A549 (cell line): ENCODE results near the gene GBX2. TPM values are rescaled to one million over a fixed set of nuclear protein-coding genes. Genes with fewer than 3 reads are reported as not detected.

ENCODE experiments used
- ATAC-seq, 2 experiments: fragments of 200-7000 bp in 1 of 2; fragments of >200 bp in 1 of 2; cut with Nextera tagmentation in 1 of 2; cut with Tn5 transposase in 1 of 2; 3 replicates each; pipeline versions ENCODE4 v1.8.0 to v1.9.1; 2018 to 2020; ENCODE audit warnings: mild to moderate bottlenecking in 1 of 2, moderate library complexity in 1 of 2
- CTCF ChIA-PET: fragments of 300-600 bp; sonication (Branson Sonifier 250); formaldehyde crosslinking; extraction: SDS; loops from one replicate; lab custom pipeline; 2021; ENCODE audit warnings: antibody characterized with exemption, inconsistent platforms; lab: Yijun Ruan, JAX
- POLR2A ChIA-PET: fragments of 350-600 bp; formaldehyde crosslinking; extraction: SDS; loops from one replicate; lab custom pipeline; 2021; ENCODE audit warnings: antibody characterized with exemption, inconsistent platforms; lab: Yijun Ruan, JAX
- DNase-seq, 2 experiments: peaks; one replicate each; pipeline versions ENCODE4 v3.0.0 to v3.0.0-alpha.2; 2011 to 2016; ENCODE audit warnings: low read depth in 1 of 2, low spot score in 1 of 2
- FAIRE-seq: peaks from 2 replicates; lab custom pipeline; 2011; peaks lifted over from hg19 to GRCh38; lab: Jason Lieb, UNC
- H3K27ac ChIP-seq, 2 experiments: fragments of >200 bp; sonication (Bioruptor Twin); formaldehyde crosslinking; 3 replicates each; pipeline ENCODE4 v1.5.1; 2016 to 2017
- H3K4me1 ChIP-seq: fragments of >200 bp; sonication (Bioruptor Twin); formaldehyde crosslinking; 3 replicates; pipeline ENCODE4 v1.6.1; 2016
- H3K4me2 ChIP-seq: fragments of >200 bp; sonication (Bioruptor Twin); formaldehyde crosslinking; 3 replicates; pipeline ENCODE4 v1.6.1; 2016
- H3K4me3 ChIP-seq: fragments of >200 bp; sonication (Bioruptor Twin); formaldehyde crosslinking; 3 replicates; pipeline ENCODE4 v1.5.1; 2016
- H3K9me3 ChIP-seq: fragments of >200 bp; sonication (Bioruptor Twin); formaldehyde crosslinking; 3 replicates; pipeline ENCODE4 v1.6.1; 2016
- BHLHE40 ChIP-seq: IDR thresholded peaks from 2 replicates; pipeline ENCODE4 v1.6.1; 2012; ENCODE audit warnings: low read depth, low read length, inconsistent platforms
- CBX2 ChIP-seq: fragments of 200-600 bp; sonication (generic); IDR thresholded peaks from 2 replicates; pipeline ENCODE4 v1.6.1; 2016; ENCODE audit warnings: low read depth, mild to moderate bottlenecking, borderline replicate concordance
- CBX8 ChIP-seq: fragments of 200-600 bp; sonication (generic); IDR thresholded peaks from 2 replicates; pipeline ENCODE4 v1.6.1; 2016
- CHD2 ChIP-seq: fragments of 150-350 bp; IDR thresholded peaks from 2 replicates; pipeline ENCODE4 v1.6.1; 2014; ENCODE audit warnings: low read length; ENCODE audit not compliant: partially characterized antibody
- CHD4 ChIP-seq: fragments of 200-600 bp; sonication (generic); IDR thresholded peaks from 2 replicates; pipeline ENCODE4 v1.6.1; 2016; ENCODE audit warnings: antibody characterized with exemption, mild to moderate bottlenecking, borderline replicate concordance
- CTCF ChIP-seq: fragments of >200 bp; sonication (Bioruptor Twin); formaldehyde crosslinking; IDR thresholded peaks from 3 replicates; pipeline ENCODE4 v1.5.1; 2016
- ELK1 ChIP-seq: fragments of 150-350 bp; IDR thresholded peaks from 2 replicates; pipeline ENCODE4 v1.6.1; 2014; ENCODE audit warnings: low read depth, mild to moderate bottlenecking, low read length
- ESRRA ChIP-seq: fragments of 150-350 bp; IDR thresholded peaks from 2 replicates; pipeline ENCODE4 v1.6.1; 2014; ENCODE audit warnings: mild to moderate bottlenecking, low read length, borderline replicate concordance
- FOSL2 ChIP-seq, 2 experiments: fragments of 450-650 bp in 1 of 2; fragments of >200 bp in 1 of 2; sonication (Bioruptor Twin) in 1 of 2; formaldehyde crosslinking; IDR thresholded peaks; 2 replicates each; pipeline versions ENCODE4 v1.5.0 to v1.6.1; 2016 to 2020; ENCODE audit warnings: mild to moderate bottlenecking in 1 of 2, moderate library complexity in 1 of 2
- FOXS1 ChIP-seq: fragments of 250-450 bp; sonication (Bioruptor Pico); IDR thresholded peaks from 2 replicates; pipeline ENCODE4 v1.5.0; 2020; ENCODE audit warnings: mild to moderate bottlenecking, moderate library complexity
- HOXB5 ChIP-seq: fragments of 250-450 bp; sonication (Bioruptor Pico); IDR thresholded peaks from 2 replicates; pipeline ENCODE4 v1.5.0; 2020; ENCODE audit warnings: mild to moderate bottlenecking, moderate library complexity
- KDM1A ChIP-seq: fragments of 200-600 bp; sonication (generic); IDR thresholded peaks from 2 replicates; pipeline ENCODE4 v1.6.1; 2016; ENCODE audit warnings: low read depth, mild to moderate bottlenecking
- MAX ChIP-seq: IDR thresholded peaks from 2 replicates; pipeline ENCODE4 v1.6.1; 2012
- MAZ ChIP-seq: fragments of 150-350 bp; IDR thresholded peaks from 2 replicates; pipeline ENCODE4 v1.6.1; 2014; ENCODE audit warnings: antibody characterized with exemption, low read depth, low read length, borderline replicate concordance
- NPAS2 ChIP-seq: fragments of 250-450 bp; sonication (Bioruptor Pico); IDR thresholded peaks from 2 replicates; pipeline ENCODE4 v1.8.0; 2022; ENCODE audit warnings: mild to moderate bottlenecking, moderate library complexity, borderline replicate concordance
- NR3C1 ChIP-seq: fragments of >200 bp; sonication (Bioruptor Twin); formaldehyde crosslinking; IDR thresholded peaks from 3 replicates; pipeline ENCODE4 v1.6.1; 2017
- PHF8 ChIP-seq: fragments of 200-600 bp; sonication (generic); IDR thresholded peaks from 2 replicates; pipeline ENCODE4 v1.6.1; 2016; ENCODE audit warnings: low read depth, mild to moderate bottlenecking, antibody characterized with exemption, moderate library complexity, borderline replicate concordance
- POLR2A ChIP-seq: IDR thresholded peaks from 2 replicates; pipeline ENCODE4 v1.6.1; 2012; ENCODE audit warnings: mild to moderate bottlenecking, low read length
- POLR2AphosphoS2 ChIP-seq: conservative IDR thresholded peaks from 2 replicates; pipeline ENCODE4 v1.6.1; 2012; ENCODE audit warnings: low read length, improper control_type of control experiment, inconsistent platforms
- RFX5 ChIP-seq: fragments of 450-650 bp; IDR thresholded peaks from 2 replicates; pipeline ENCODE4 v1.7.1; 2014; ENCODE audit warnings: antibody characterized with exemption, mild to moderate bottlenecking, moderate library complexity
- RNF2 ChIP-seq: fragments of 200-600 bp; sonication (generic); IDR thresholded peaks from 2 replicates; pipeline ENCODE4 v1.6.1; 2016; ENCODE audit warnings: low read depth, mild to moderate bottlenecking, antibody characterized with exemption, moderate library complexity, borderline replicate concordance
- TFCP2L1 ChIP-seq: fragments of 250-450 bp; sonication (Bioruptor Pico); IDR thresholded peaks from 2 replicates; pipeline ENCODE4 v1.5.0; 2021; ENCODE audit warnings: mild to moderate bottlenecking
- ZSCAN20 ChIP-seq: fragments of 250-450 bp; sonication (Bioruptor Pico); IDR thresholded peaks from 2 replicates; pipeline ENCODE4 v1.8.0; 2022; ENCODE audit warnings: mild to moderate bottlenecking, moderate library complexity
- WGBS: methylation state at CpG from one replicate; pipeline ENCODE4 v1.1.6; 2017; ENCODE audit errors: missing lambda C conversion rate; 5-methylcytosine and 5-hydroxymethylcytosine counted together
- polyA plus RNA-seq, 4 experiments: library from polyadenylated mRNA; depleted of rRNA in 3 of 4; stranded (reverse); fragments of >200 nt; fragmentation: RNase III in 1 of 4; extraction: RNeasy Plus Mini Kit Qiagen cat#74134 plus additional on column Dnase treatment in 1 of 4; gene quantifications; 2 replicates in 3 of 4; 3 replicates in 1 of 4; pipeline ENCODE4 v1.2.3, GENCODE V29; 2011 to 2017

Gene GBX2
- polyA plus RNA-seq, 2 of the 4 experiments (the other 2 are of a cell fraction): 1.2 to 1.9 TPM

GRCh38 chr2:236215761-236216333, 47.7 kb upstream of the GBX2 start:
- ChIA-PET CTCF (no interaction called here), POLR2A (no interaction called here)
- FAIRE-seq (no peak), ATAC-seq (no peak), DNase-seq (no peak)
- Histone ChIP-seq H3K4me1 (no peaks in the 10 kb centered on the region), H3K4me3 (no peak overlapping the region), H3K9me3 (no peaks in the 10 kb centered on the region), H3K4me2 (no peak overlapping the region), H3K27ac (no peak overlapping the region)
- TF ChIP-seq CHD4: no peak
- no peak for TF ChIP-seq RFX5
- TF ChIP-seq CBX8: no peak
- TF ChIP-seq NR3C1: no peak
- TF ChIP-seq POLR2AphosphoS2: no peak
- TF ChIP-seq CHD2: no peak
- 84% methylated on average over 12 of the region's 12 CpGs for WGBS

- H3K9me3 ChIP-seq: no peaks in the 10 kb centered on the region
- no peak overlapping the region for H3K4me3 ChIP-seq
- no peak overlapping the region for H3K4me2 ChIP-seq
- ChIA-PET POLR2A (no interaction called here), CTCF (no interaction called here)
- H3K27ac ChIP-seq: no peak overlapping the region
- DNase-seq (no peak), ATAC-seq (peak in 1 of 2 experiments; percentile 30; a peak in 2 of 6 replicates), FAIRE-seq (no peak)
- no peak for TF ChIP-seq FOXS1 (CRISPR knock-in tag)
- no peak for TF ChIP-seq CBX2
- TF ChIP-seq BHLHE40: no peak
- no peak for TF ChIP-seq HOXB5 (CRISPR knock-in tag)
- no peak for TF ChIP-seq FOSL2 (IDR thresholded peaks at IDR 0.05)
- no peak for TF ChIP-seq FOSL2 (CRISPR knock-in tag; IDR thresholded peaks at IDR 0.05)
- TF ChIP-seq ZSCAN20 (CRISPR knock-in tag): no peak
- no peaks in the 10 kb centered on the region for H3K4me1 ChIP-seq
- WGBS: 52% methylated on average over 6 of the region's 6 CpGs
These were observed 47.0 kb upstream of the GBX2 start for GRCh38 chr2:236215196-236215595.

GRCh38 chr2:236214376-236214995, 46.3 kb upstream of the GBX2 start:
- ChIA-PET POLR2A (no interaction called here), CTCF (no interaction called here)
- Histone ChIP-seq H3K4me2 (no peak overlapping the region), H3K27ac (no peak overlapping the region), H3K4me1 (peaks cover 1% of the 10 kb centered on the region; the same call in 1 of the 3 replicates), H3K4me3 (no peak overlapping the region), H3K9me3 (no peaks in the 10 kb centered on the region)
- WGBS: 97% methylated on average over 62 of the region's 92 CpGs
- DNase-seq (no peak), FAIRE-seq (no peak), ATAC-seq (no peak)
- TF ChIP-seq CTCF: no peak
- no peak for TF ChIP-seq CBX2
- no peak for TF ChIP-seq ZSCAN20 (CRISPR knock-in tag)
- no peak for TF ChIP-seq KDM1A
- TF ChIP-seq PHF8: no peak
- TF ChIP-seq TFCP2L1 (CRISPR knock-in tag): no peak

- ATAC-seq: no peak
- ChIA-PET POLR2A (no interaction called here), CTCF (no interaction called here)
- peaks cover 4% of the 10 kb centered on the region; the same call in 1 of the 3 replicates for H3K4me1 ChIP-seq
- H3K9me3 ChIP-seq: no peaks in the 10 kb centered on the region
- no peak for FAIRE-seq
- WGBS: 91% methylated on average over 25 of the region's 25 CpGs
- TF ChIP-seq MAX (no peak), RNF2 (no peak), BHLHE40 (no peak), POLR2A (no peak), CTCF (no peak), TFCP2L1 (CRISPR knock-in tag) (no peak), CHD4 (no peak), ESRRA (no peak), FOSL2 (IDR thresholded peaks at IDR 0.05) (no peak), FOSL2 (CRISPR knock-in tag; IDR thresholded peaks at IDR 0.05) (no peak), MAZ (no peak), ELK1 (no peak), NPAS2 (CRISPR knock-in tag) (no peak)
- no peak overlapping the region for H3K4me2 ChIP-seq
- no peak overlapping the region for H3K4me3 ChIP-seq
- H3K27ac ChIP-seq: no peak overlapping the region
- DNase-seq: no peak
These were observed 43.1 kb upstream of the GBX2 start for GRCh38 chr2:236211296-236211695.
